Measurements from ENCODE around the gene NTM.
A peak's percentile ranks its signal among the peaks of the same experiment; 100 is the strongest.

Gene NTM

GRCh38 chr11:131734871-131735270 is 364.5 kb downstream of the NTM start:
- DNase-seq (ENCODE audit: low read depth): no peak

- no peak for DNase-seq (ENCODE audit: low read depth)
Measured at GRCh38 chr11:131737357-131737756, 366.9 kb downstream of the NTM start.

- no peak for DNase-seq (ENCODE audit: low read depth)
Measured at GRCh38 chr11:131739243-131739882, 368.9 kb downstream of the NTM start.

- no peak for DNase-seq (ENCODE audit: low read depth)
Measured at GRCh38 chr11:131744847-131745246, 374.4 kb downstream of the NTM start.

GRCh38 chr11:131745405-131745804 is 375.0 kb downstream of the NTM start:
- no peak for DNase-seq (ENCODE audit: low read depth)

GRCh38 chr11:131746201-131746600 is 375.8 kb downstream of the NTM start:
- no peak for DNase-seq (ENCODE audit: low read depth)

GRCh38 chr11:131748151-131749050 is 378.0 kb downstream of the NTM start:
- DNase-seq (ENCODE audit: low read depth): peak; percentile 17

- no peak for DNase-seq (ENCODE audit: low read depth)
Measured at GRCh38 chr11:131749101-131749500, 378.7 kb downstream of the NTM start.

- DNase-seq (ENCODE audit: low read depth): no peak
Measured at GRCh38 chr11:131750152-131750551, 379.7 kb downstream of the NTM start.

GRCh38 chr11:131750692-131751091 is 380.3 kb downstream of the NTM start:
- no peak for DNase-seq (ENCODE audit: low read depth)

GRCh38 chr11:131754671-131755070 is 384.3 kb downstream of the NTM start:
- no peak for DNase-seq (ENCODE audit: low read depth)

GRCh38 chr11:131756479-131757110 is 386.2 kb downstream of the NTM start:
- no peak for DNase-seq (ENCODE audit: low read depth)

- DNase-seq (ENCODE audit: low read depth): no peak
Measured at GRCh38 chr11:131758726-131759125, 388.3 kb downstream of the NTM start.

GRCh38 chr11:131759140-131759539 is 388.7 kb downstream of the NTM start:
- no peak for DNase-seq (ENCODE audit: low read depth)

- DNase-seq (ENCODE audit: low read depth): no peak
Measured at GRCh38 chr11:131760091-131761061, 390.0 kb downstream of the NTM start.

- no peak for DNase-seq (ENCODE audit: low read depth)
Measured at GRCh38 chr11:131762346-131763110, 392.1 kb downstream of the NTM start.

GRCh38 chr11:131763193-131763890 is 392.9 kb downstream of the NTM start:
- DNase-seq (ENCODE audit: low read depth): no peak

- DNase-seq (ENCODE audit: low read depth): no peak
Measured at GRCh38 chr11:131764126-131764525, 393.7 kb downstream of the NTM start.

- DNase-seq (ENCODE audit: low read depth): no peak
Measured at GRCh38 chr11:131764649-131765048, 394.2 kb downstream of the NTM start.

GRCh38 chr11:131766637-131767036 is 396.2 kb downstream of the NTM start:
- no peak for DNase-seq (ENCODE audit: low read depth)
